Effector CD8-positive, alpha-beta T cell (primary cell): ENCODE results near the gene KRT84.

Source experiments
- DNase-seq: peaks from one replicate; lab custom pipeline; 2025; lab: John Stamatoyannopoulos, UW

Gene KRT84

GRCh38 chr12:52343550-52343949 lies 41.9 kb downstream of the KRT84 start:
- DNase-seq: no peak

- no peak for DNase-seq
Measured at GRCh38 chr12:52342781-52343490, 42.5 kb downstream of the KRT84 start.

- DNase-seq: no peak
Measured at GRCh38 chr12:52341066-52341580, 44.3 kb downstream of the KRT84 start.

- no peak for DNase-seq
Measured at GRCh38 chr12:52338241-52338960, 47.1 kb downstream of the KRT84 start.

- no peak for DNase-seq
Measured at GRCh38 chr12:52337054-52337453, 48.4 kb downstream of the KRT84 start.

- no peak for DNase-seq
Measured at GRCh38 chr12:52336641-52337040, 48.8 kb downstream of the KRT84 start.

- DNase-seq: no peak
Measured at GRCh38 chr12:52335598-52336262, 49.7 kb downstream of the KRT84 start.

- no peak for DNase-seq
Measured at GRCh38 chr12:52334185-52334584, 51.3 kb downstream of the KRT84 start.

- DNase-seq: no peak
Measured at GRCh38 chr12:52333321-52333720, 52.1 kb downstream of the KRT84 start.

GRCh38 chr12:52332381-52332780 lies 53.1 kb downstream of the KRT84 start:
- DNase-seq: no peak

- no peak for DNase-seq
Measured at GRCh38 chr12:52331833-52332232, 53.6 kb downstream of the KRT84 start.

GRCh38 chr12:52331039-52331438 lies 54.4 kb downstream of the KRT84 start:
- DNase-seq: no peak

- no peak for DNase-seq
Measured at GRCh38 chr12:52327830-52328500, 57.5 kb downstream of the KRT84 start.
